ENCODE results near the gene GAS1. TPM values are rescaled to one million over a fixed set of nuclear protein-coding genes. Genes with fewer than 3 reads are reported as not detected.

The GAS1 gene
- total and polyA plus RNA-seq, 2 of the 8 experiments (the other 6 are each of a cell fraction or from before 2014, with no cell fraction given): 2.8 to 5.7 TPM

DNA sequence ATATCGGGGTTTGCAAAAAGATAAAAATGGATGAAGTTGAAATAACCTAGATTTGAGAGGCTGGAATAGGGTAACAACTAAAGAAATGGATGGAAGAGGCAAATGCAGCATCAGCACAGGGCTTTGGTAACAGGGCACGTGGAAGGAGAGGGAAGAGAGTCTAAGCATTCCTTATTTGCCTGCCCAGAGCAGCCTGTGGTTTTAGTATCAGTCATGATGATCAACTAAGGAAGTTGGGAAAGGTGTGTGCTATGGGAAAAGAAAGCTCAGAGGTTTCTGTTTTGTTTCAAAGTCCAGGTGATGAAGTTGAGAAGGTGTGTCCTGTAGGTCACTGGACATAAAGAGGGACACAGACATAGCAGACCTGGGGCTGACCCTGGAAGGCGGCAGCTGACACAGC, 28.8 kb downstream of the GAS1 start:
- no peaks in the 10 kb centered on the region; a peak in 1 of 8 replicates for H3K36me3 ChIP-seq (ENCODE audit: control insufficient read depth in 2 of 4, insufficient read depth in 4 of 4, low read length in 3 of 4)
- H3K27me3 ChIP-seq (replicated peaks in 1 of 4; ENCODE audit: control insufficient read depth in 3 of 4, extremely low read depth in 1 of 4, insufficient read depth in 3 of 4, low read length in 3 of 4): no peaks in the 10 kb centered on the region
- H3K14ac ChIP-seq (ENCODE audit: insufficient read length): no peak overlapping the region
- no peak overlapping the region for H3K27ac ChIP-seq (ENCODE audit: low read depth, low read length)
- no peak overlapping the region for H2BK20ac ChIP-seq (ENCODE audit: low read length)
- no peak overlapping the region for H3K4me2 ChIP-seq (ENCODE audit: insufficient read depth in 1 of 2, low read depth in 2 of 2, low read length in 2 of 2)
- no peak overlapping the region for H3K18ac ChIP-seq (ENCODE audit: extremely low read depth, low read length)
- H2BK120ac ChIP-seq (replicated peaks; ENCODE audit: low read depth, low read length): no peak overlapping the region
- peak overlapping the region; percentile 36; the same call in 1 of the 2 replicates for H2BK15ac ChIP-seq (ENCODE audit: low read length)
- no peak overlapping the region for H2AFZ ChIP-seq (ENCODE audit: low read length)
- no peak overlapping the region for H3K4ac ChIP-seq (replicated peaks; ENCODE audit: insufficient read length, low read depth, low read length)
- H3K23me2 ChIP-seq (ENCODE audit: low read depth, low read length): 0 out of 2 replicates have a peak, but pooled peaks cover 1% of the 10 kb centered on the region
- no peak overlapping the region for H4K8ac ChIP-seq (ENCODE audit: extremely low read depth, insufficient read depth, low read length)
- CTCF ChIA-PET (ENCODE audit: partially characterized antibody): interaction anchor here (0.6 to 0.8 kb wide), 3 partner anchors 274 to 401 kb away, joined by 3 to 4 read pairs (median 3); no protein-coding TSS in a partner anchor
- no peak overlapping the region for H2BK5ac ChIP-seq (ENCODE audit: low read depth, low read length)
- no peak overlapping the region for H3K23ac ChIP-seq (ENCODE audit: insufficient read length)
- no peak overlapping the region for H3K9ac ChIP-seq (replicated peaks in 1 of 4; ENCODE audit: extremely low read depth in 1 of 4, low read depth in 3 of 4, low read length in 3 of 4)
- no peaks in the 10 kb centered on the region for H3K4me1 ChIP-seq (replicated peaks in 1 of 4; ENCODE audit: control insufficient read depth in 3 of 4, insufficient read depth in 4 of 4, low read length in 3 of 4)
- FAIRE-seq: no peak
- TF ChIP-seq SP1 (IDR thresholded peaks at IDR 0.05; ENCODE audit: low read depth, low read length) (no peak), CEBPB (IDR thresholded peaks at IDR 0.05; ENCODE audit: low read depth, low read length) (no peak), JUND (IDR thresholded peaks at IDR 0.05; ENCODE audit: low read length) (no peak), SIX5 (IDR thresholded peaks at IDR 0.05; ENCODE audit: low read depth, low read length) (no peak)
- WGBS, 2 experiments (ENCODE audit: extremely low coverage in 1 of 2, insufficient coverage in 1 of 2, insufficient read length in 1 of 2, insufficient replicate concordance in 2 of 2, low coverage in 1 of 2, low lambda C conversion rate in 2 of 2, missing lambda C conversion rate in 1 of 2): 90% methylated on average over 3 of the region's 3 CpGs; no CpG with 5 or more reads in 1 of the 2 experiments
- no peak overlapping the region for H4K5ac ChIP-seq (ENCODE audit: insufficient read length, low read depth, low read length)
- no peak for DNase-seq (ENCODE audit: low read depth in 1 of 2, low spot score in 2 of 2)
- H3K79me1 ChIP-seq (ENCODE audit: low read depth, low read length): no peaks in the 10 kb centered on the region
- H2AK5ac ChIP-seq (ENCODE audit: low read depth, low read length): no peak overlapping the region
- no peaks in the 10 kb centered on the region for H3K9me3 ChIP-seq (ENCODE audit: insufficient read depth in 2 of 2, low read depth in 1 of 2, low read length in 1 of 2)
- no peak overlapping the region for H3K4me3 ChIP-seq (ENCODE audit: extremely low read depth in 1 of 4, insufficient read depth in 2 of 4, low read depth in 3 of 4, low read length in 4 of 4)
- no peak overlapping the region for H4K91ac ChIP-seq (replicated peaks; ENCODE audit: insufficient read length, low read length)
- H4K20me1 ChIP-seq (replicated peaks in 1 of 2; ENCODE audit: control insufficient read depth in 1 of 2, insufficient read depth in 2 of 2, low read length in 2 of 2): no peaks in the 10 kb centered on the region
- H3K56ac ChIP-seq (replicated peaks; ENCODE audit: insufficient read length, low read depth, low read length): no peak overlapping the region
- no peak overlapping the region for H2BK12ac ChIP-seq (ENCODE audit: low read depth, low read length)
- POLR2A ChIA-PET (ENCODE audit: partially characterized antibody): no interaction called here
- no peaks in the 10 kb centered on the region for H3K79me2 ChIP-seq (ENCODE audit: control insufficient read depth in 1 of 2, insufficient read depth in 2 of 2, low read length in 2 of 2)
